HCT116 (cell line): ENCODE results near the gene SNCA. TPM values are rescaled to one million over a fixed set of nuclear protein-coding genes. Genes with fewer than 3 reads are reported as not detected.

ENCODE experiments used
- ATAC-seq: fragments of 200-7000 bp; cut with Tn5 transposase; 2 replicates; pipeline ENCODE4 v1.9.1; 2020; ENCODE audit warnings: mild to moderate bottlenecking, moderate library complexity
- BruUV-seq: library from RNA; stranded (reverse); fragments of 400-500 nt; replicated peaks from 2 replicates; lab custom pipeline; 2021; lab: Mats Ljungman, UMichigan
- CTCF ChIA-PET: fragments of 300-600 bp; sonication (Branson Sonifier 250); formaldehyde crosslinking; loops from one replicate; lab custom pipeline; 2021; ENCODE audit warnings: antibody characterized with exemption; lab: Charles Lee
- POLR2A ChIA-PET: fragments of 300-600, 350-600 bp; sonication (Branson Sonifier 250); formaldehyde crosslinking; loops from one replicate; lab custom pipeline; 2021; ENCODE audit warnings: antibody characterized with exemption; lab: Charles Lee
- RAD21 ChIA-PET, 2 experiments: fragments of 300-600 bp; sonication (Branson Sonifier 250); formaldehyde crosslinking; loops; one replicate each; lab custom pipeline; 2023; ENCODE audit warnings: low total read pairs in 2 of 2; ENCODE audit not compliant: uncharacterized antibody in 2 of 2, unreplicated experiment in 2 of 2, low non-redundant PET in 1 of 2; lab: Charles Lee
- DNase-seq: peaks from one replicate; pipeline ENCODE4 v3.0.0-alpha.2; 2010; ENCODE audit warnings: low read depth, low spot score
- H2AFZ ChIP-seq: fragments of 200-600 bp; shearing (Covaris generic), sonication (generic); 2 replicates; pipeline ENCODE4 v1.6.1; 2017; ENCODE audit warnings: low read depth, mixed run types, mixed read lengths, antibody characterized with exemption, low read length; ENCODE audit not compliant: poor library complexity, severe bottlenecking
- H3K27ac ChIP-seq: 2 replicates; pipeline ENCODE4 v1.5.1; 2012; ENCODE audit warnings: low read depth, low read length
- H3K27me3 ChIP-seq: fragments of 200-600 bp; sonication (generic); 2 replicates; pipeline ENCODE4 v1.6.1; 2016; ENCODE audit warnings: mixed run types, low read length, mixed read lengths; ENCODE audit not compliant: insufficient read depth
- H3K36me3 ChIP-seq, 2 experiments: fragments of 200-500 bp in 1 of 2; fragments of 200-600 bp in 1 of 2; sonication (Bioruptor generic) in 1 of 2; sonication (generic) in 1 of 2; 2 replicates each; pipeline versions ENCODE4 v1.5.1 to v1.6.1; 2014 to 2016; ENCODE audit warnings: low read length in 2 of 2, inconsistent platforms in 1 of 2, mixed read lengths in 1 of 2, mixed run types in 1 of 2; ENCODE audit not compliant: insufficient read depth in 2 of 2, control insufficient read depth in 1 of 2
- H3K4me1 ChIP-seq, 2 experiments: fragments of 200-600 bp in 1 of 2; sonication (generic) in 1 of 2; 2 replicates each; pipeline versions ENCODE4 v1.5.1 to v1.6.1; 2012 to 2017; ENCODE audit warnings: low read length in 2 of 2, inconsistent platforms in 1 of 2, mild to moderate bottlenecking in 1 of 2, mixed read lengths in 1 of 2, mixed run types in 1 of 2, moderate library complexity in 1 of 2; ENCODE audit not compliant: insufficient read depth in 2 of 2, control insufficient read depth in 1 of 2
- H3K4me2 ChIP-seq: fragments of 200-600 bp; sonication (generic); 2 replicates; pipeline ENCODE4 v1.6.1; 2017; ENCODE audit warnings: mixed run types, low read length, mixed read lengths
- H3K4me3 ChIP-seq, 2 experiments: fragments of 200-600 bp in 1 of 2; sonication (generic) in 1 of 2; replicated peaks in 1 of 2; 2 replicates each; pipeline ENCODE4 v1.5.1; 2011 to 2016; ENCODE audit warnings: low read length in 2 of 2, control low read depth in 1 of 2, low read depth in 1 of 2, mild to moderate bottlenecking in 1 of 2, mixed read lengths in 1 of 2, mixed run types in 1 of 2
- H3K79me2 ChIP-seq: fragments of 200-600 bp; sonication (generic); 2 replicates; pipeline ENCODE4 v1.6.1; 2017; ENCODE audit warnings: mild to moderate bottlenecking, mixed run types, low read length, moderate library complexity, mixed read lengths; ENCODE audit not compliant: insufficient read depth
- H3K9ac ChIP-seq: fragments of 200-600 bp; sonication (generic); 2 replicates; pipeline ENCODE4 v1.6.1; 2016; ENCODE audit warnings: low read length, mixed read lengths
- H3K9me2 ChIP-seq: fragments of 200-600 bp; sonication (generic), shearing (Covaris generic); 2 replicates; pipeline ENCODE4 v1.6.1; 2017; ENCODE audit warnings: mixed run types, mild to moderate bottlenecking, moderate library complexity; ENCODE audit not compliant: insufficient read depth
- H3K9me3 ChIP-seq, 2 experiments: fragments of 200-500 bp in 1 of 2; fragments of 200-600 bp in 1 of 2; sonication (Bioruptor generic) in 1 of 2; sonication (generic) in 1 of 2; 2 replicates each; pipeline ENCODE4 v1.6.1; 2014 to 2017; ENCODE audit warnings: low read length in 2 of 2, mixed read lengths in 2 of 2, inconsistent platforms in 1 of 2, low read depth in 1 of 2, mild to moderate bottlenecking in 1 of 2, mixed run types in 1 of 2, moderate library complexity in 1 of 2; ENCODE audit not compliant: control insufficient read depth in 1 of 2, insufficient read depth in 1 of 2
- H4K20me1 ChIP-seq: fragments of 200-600 bp; sonication (generic), shearing (Covaris generic); 2 replicates; pipeline ENCODE4 v1.6.1; 2017; ENCODE audit warnings: mixed run types, mild to moderate bottlenecking, moderate library complexity; ENCODE audit not compliant: insufficient read depth
- FOSL1 ChIP-seq: IDR thresholded peaks from 2 replicates; pipeline ENCODE4 v1.6.1; 2012; ENCODE audit warnings: low read depth
- MAX ChIP-seq: IDR thresholded peaks from 2 replicates; pipeline ENCODE4 v1.6.1; 2012
- POLR2AphosphoS5 ChIP-seq: IDR thresholded peaks from 2 replicates; pipeline ENCODE4 v1.6.1; 2011; ENCODE audit warnings: mild to moderate bottlenecking, low read depth, low read length, moderate library complexity
- RAD21 ChIP-seq: IDR thresholded peaks from 2 replicates; pipeline ENCODE4 v1.6.1; 2012; ENCODE audit warnings: low read depth, mild to moderate bottlenecking
- REST ChIP-seq: IDR thresholded peaks from 2 replicates; pipeline ENCODE4 v1.6.1; 2012; ENCODE audit warnings: low read depth
- SIN3A ChIP-seq: IDR thresholded peaks from 2 replicates; pipeline ENCODE4 v1.6.1; 2012; ENCODE audit warnings: low read depth
- ZNF274 ChIP-seq: fragments of 200-500 bp; sonication (Bioruptor generic); IDR thresholded peaks from 2 replicates; pipeline ENCODE4 v1.6.1; 2014; ENCODE audit warnings: mild to moderate bottlenecking, low read depth, low read length, inconsistent platforms
- intact Hi-C: fragments of 100-400 bp; cut with micrococcal nuclease; formaldehyde crosslinking; loops from 2 replicates; pipeline ENCODE4 v1.10.0; 2022
- total RNA-seq: library from RNA; stranded (reverse); gene quantifications from one replicate; pipeline ENCODE4 v1.2.1, GENCODE V29; 2021; ENCODE audit not compliant: unreplicated experiment

SNCA gene
- total RNA-seq, 1 experiment from 2014 or later, result 1.0 TPM

- no TSS peak for BruUV-seq
- H4K20me1 ChIP-seq, result no peaks in the 10 kb centered on the region
- H3K36me3 ChIP-seq, result no peaks in the 10 kb centered on the region
- no peaks in the 10 kb centered on the region for H3K9me2 ChIP-seq
- H3K4me1 ChIP-seq, result no peaks in the 10 kb centered on the region
- H3K79me2 ChIP-seq, result no peaks in the 10 kb centered on the region
- TF ChIP-seq SIN3A, result no peak
- TF ChIP-seq REST, result no peak
- TF ChIP-seq ZNF274, result no peak
- TF ChIP-seq RAD21, result no peak
- no peak for TF ChIP-seq MAX
- no peak for TF ChIP-seq POLR2AphosphoS5
- TF ChIP-seq FOSL1, result no peak
- no peak overlapping the region for H2AFZ ChIP-seq
- H3K27ac ChIP-seq, result no peak overlapping the region
- H3K27me3 ChIP-seq, result no peaks in the 10 kb centered on the region
- intact Hi-C loops, result no loop called here
- ChIA-PET RAD21 (no interaction called here), CTCF (no interaction called here), POLR2A (interaction anchor here (0.6 kb wide), 1 partner anchor 9 kb away, joined by 3 read pairs; no protein-coding TSS in a partner anchor)
- ATAC-seq (no peak), DNase-seq (no peak)
- H3K4me2 ChIP-seq, result no peak overlapping the region
- H3K9me3 ChIP-seq, result no peaks in the 10 kb centered on the region
- H3K9ac ChIP-seq, result no peak overlapping the region
- no peak overlapping the region for H3K4me3 ChIP-seq
These were observed 124.8 kb downstream of the SNCA start for GRCh38 chr4:89712141-89712540.
